ENCODE measurements around the gene TRIM63. TPM values are rescaled to one million over a fixed set of nuclear protein-coding genes. Genes with fewer than 3 reads are reported as not detected.

Gene TRIM63
- total RNA-seq, 2 experiments from 2014 or later: not detected

- Mint-ChIP-seq H3K9me3 (no peaks in the 10 kb centered on the region), H3K36me3 (no peaks in the 10 kb centered on the region), H3K4me3 (no peak within 1 kb of the TSS), H3K4me1 (peaks cover 15% of the 10 kb centered on the region), H3K27me3 (peaks cover 7% of the 10 kb centered on the region), H3K27ac (no peak within 1 kb of the TSS)
- DNase-seq (no peak), ATAC-seq (ENCODE audit: low read depth) (no peak)
- POLR2A ChIA-PET: interaction anchor here (0.8 kb wide), 1 partner anchor 126 kb away, joined by 3 read pairs; no protein-coding TSS in a partner anchor
These were observed 45.6 kb downstream of the TRIM63 start, which contains the start of gene EXTL1 for GRCh38 chr1:26021647-26022403. EXTL1 (plus strand) TSS chr1:26021775; CDS start chr1:26022647, 872 bp downstream.

GRCh38 chr1:26020941-26021646 lies 46.3 kb downstream of the TRIM63 start:
- H3K36me3 Mint-ChIP-seq: no peaks in the 10 kb centered on the region
- POLR2A ChIA-PET: no interaction called here
- no peak for ATAC-seq (ENCODE audit: low read depth)
- H3K4me3 Mint-ChIP-seq: no peak overlapping the region
- no peak for DNase-seq
- H3K4me1 Mint-ChIP-seq: peaks cover 20% of the 10 kb centered on the region
- peaks cover 7% of the 10 kb centered on the region for H3K27me3 Mint-ChIP-seq
- H3K27ac Mint-ChIP-seq: no peak overlapping the region
- no peaks in the 10 kb centered on the region for H3K9me3 Mint-ChIP-seq

DNA sequence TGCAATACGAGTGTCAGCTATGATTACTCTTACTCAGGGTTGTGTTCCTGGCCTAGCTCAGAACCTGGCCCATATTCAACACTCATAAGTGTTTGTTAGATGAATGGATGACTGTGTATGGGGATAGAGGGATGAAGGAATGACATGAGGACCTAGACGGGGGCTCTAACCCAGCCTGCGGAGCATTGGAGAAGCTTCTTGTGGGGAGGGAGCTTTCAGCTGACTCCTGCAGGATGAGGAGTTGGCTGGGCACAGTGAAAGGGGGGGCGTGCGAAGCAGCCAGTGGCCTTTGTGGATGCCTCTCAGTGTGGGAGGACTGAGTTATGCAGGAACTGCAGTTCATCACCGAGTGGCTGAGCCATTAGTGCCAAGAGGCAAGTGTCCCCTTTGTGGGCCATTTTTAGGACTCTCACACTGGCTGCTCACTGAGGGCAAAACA lies 47.1 kb downstream of the TRIM63 start:
- Mint-ChIP-seq H3K9me3 (no peaks in the 10 kb centered on the region), H3K27ac (no peak overlapping the region), H3K4me3 (no peak overlapping the region), H3K4me1 (peaks cover 20% of the 10 kb centered on the region), H3K27me3 (peaks cover 7% of the 10 kb centered on the region), H3K36me3 (no peaks in the 10 kb centered on the region)
- ATAC-seq (ENCODE audit: low read depth): no peak
- DNase-seq: no peak
- POLR2A ChIA-PET: interaction anchor here (1.3 kb wide), 1 partner anchor 125 kb away, joined by 3 read pairs; no protein-coding TSS in a partner anchor

DNA sequence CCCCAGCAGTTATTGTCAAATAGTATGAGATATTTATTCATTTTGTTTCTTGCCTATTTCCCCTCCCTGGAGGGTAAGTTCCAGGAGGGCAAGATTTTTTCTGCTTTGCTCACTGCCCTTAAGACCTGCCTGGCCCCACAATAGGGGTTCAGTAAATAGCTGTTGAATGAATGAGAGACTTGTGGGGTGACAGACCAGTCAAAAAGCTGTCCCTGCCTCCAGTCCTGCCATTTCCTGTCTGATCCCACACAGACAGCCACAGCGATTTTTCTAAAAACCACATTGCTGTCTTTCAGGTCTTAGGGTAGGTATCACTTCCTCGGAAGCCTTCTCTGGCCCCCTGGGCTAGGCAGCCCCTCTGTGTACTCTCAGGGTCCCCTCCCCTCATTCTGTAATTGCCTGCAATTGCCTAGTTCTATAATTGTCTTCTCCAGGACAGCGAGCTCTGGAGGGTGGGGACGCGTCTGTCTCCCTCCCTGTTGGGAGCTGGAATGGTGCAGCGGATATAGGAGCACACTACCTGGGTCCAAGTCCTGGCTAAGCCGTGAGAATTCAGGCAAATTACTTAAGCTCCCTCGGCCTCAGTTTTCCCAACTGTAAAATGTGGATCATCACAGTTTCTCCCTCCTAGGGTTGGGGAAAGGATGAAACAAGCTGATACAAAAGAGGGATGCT lies 47.7 kb downstream of the TRIM63 start:
- ATAC-seq (ENCODE audit: low read depth) (peak; percentile 44), DNase-seq (no peak)
- H3K27me3 Mint-ChIP-seq: peaks cover 7% of the 10 kb centered on the region
- no peaks in the 10 kb centered on the region for H3K36me3 Mint-ChIP-seq
- no peaks in the 10 kb centered on the region for H3K9me3 Mint-ChIP-seq
- peaks cover 20% of the 10 kb centered on the region for H3K4me1 Mint-ChIP-seq
- H3K27ac Mint-ChIP-seq: no peak overlapping the region
- peak overlapping the region; percentile 1 for H3K4me3 Mint-ChIP-seq
- POLR2A ChIA-PET: interaction anchor here (0.5 to 1.3 kb wide), 2 partner anchors 26 to 124 kb away, joined by 3 read pairs; no protein-coding TSS in a partner anchor

GRCh38 chr1:26017606-26018005 lies 49.8 kb downstream of the TRIM63 start:
- H3K27me3 Mint-ChIP-seq: peaks cover 7% of the 10 kb centered on the region
- POLR2A ChIA-PET: interaction anchor here (0.6 to 1.0 kb wide), 3 partner anchors 118 to 587 kb away, joined by 3 read pairs; partner anchors contain the start of gene MACO1
- no peaks in the 10 kb centered on the region for H3K36me3 Mint-ChIP-seq
- no peak overlapping the region for H3K27ac Mint-ChIP-seq
- no peak for ATAC-seq (ENCODE audit: low read depth)
- no peak overlapping the region for H3K4me3 Mint-ChIP-seq
- no peaks in the 10 kb centered on the region for H3K9me3 Mint-ChIP-seq
- DNase-seq: no peak
- H3K4me1 Mint-ChIP-seq: peaks cover 20% of the 10 kb centered on the region

- peaks cover 20% of the 10 kb centered on the region for H3K4me1 Mint-ChIP-seq
- POLR2A ChIA-PET: interaction anchor here (1.0 kb wide), 1 partner anchor 122 kb away, joined by 3 read pairs; no protein-coding TSS in a partner anchor
- H3K27ac Mint-ChIP-seq: peak overlapping the region; percentile 38
- no peaks in the 10 kb centered on the region for H3K36me3 Mint-ChIP-seq
- no peak overlapping the region for H3K4me3 Mint-ChIP-seq
- H3K9me3 Mint-ChIP-seq: no peaks in the 10 kb centered on the region
- no peak for DNase-seq
- H3K27me3 Mint-ChIP-seq: peaks cover 7% of the 10 kb centered on the region
- ATAC-seq (ENCODE audit: low read depth): peak; percentile 61
These were observed 50.4 kb downstream of the TRIM63 start for GRCh38 chr1:26016953-26017545.

DNA sequence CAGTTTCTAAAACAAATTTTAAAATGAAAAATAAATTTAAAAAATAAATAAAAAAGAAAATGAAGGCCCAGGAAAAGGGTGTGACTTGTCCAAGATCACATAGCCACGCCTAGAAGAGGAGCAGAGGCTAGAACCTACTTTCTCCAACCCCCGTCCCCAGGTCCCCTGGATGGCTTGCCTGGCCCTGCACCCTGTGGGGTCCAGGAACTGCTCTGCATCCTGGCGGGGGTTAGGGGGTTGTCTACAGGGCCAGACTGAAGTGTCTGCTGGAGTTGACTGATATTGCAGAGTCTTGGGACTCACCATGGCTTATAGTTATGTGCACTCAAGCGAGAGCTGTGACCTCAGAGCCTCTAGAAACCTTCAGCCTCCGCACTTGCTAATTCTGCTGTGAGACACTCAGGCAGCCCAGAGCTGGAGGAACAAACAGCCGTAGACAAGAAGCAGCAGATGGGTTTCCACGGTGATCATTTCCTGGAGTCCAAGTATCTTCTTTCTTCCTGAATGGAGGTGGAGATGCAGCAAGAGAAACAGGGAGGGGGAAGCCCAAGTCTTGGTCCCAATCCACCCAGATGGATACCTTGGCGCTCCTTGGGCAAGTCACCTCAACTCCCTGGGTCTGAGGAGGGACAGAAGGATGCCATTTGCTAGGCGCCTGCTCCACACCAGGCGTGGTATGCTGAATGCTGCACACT lies 51.0 kb downstream of the TRIM63 start:
- Mint-ChIP-seq H3K27ac (no peak overlapping the region), H3K27me3 (peaks cover 4% of the 10 kb centered on the region), H3K4me1 (peaks cover 20% of the 10 kb centered on the region), H3K9me3 (no peaks in the 10 kb centered on the region), H3K36me3 (no peaks in the 10 kb centered on the region), H3K4me3 (no peak overlapping the region)
- POLR2A ChIA-PET: interaction anchor here (1.0 kb wide), 1 partner anchor 121 kb away, joined by 3 read pairs; no protein-coding TSS in a partner anchor
- no peak for ATAC-seq (ENCODE audit: low read depth)
- no peak for DNase-seq

DNA sequence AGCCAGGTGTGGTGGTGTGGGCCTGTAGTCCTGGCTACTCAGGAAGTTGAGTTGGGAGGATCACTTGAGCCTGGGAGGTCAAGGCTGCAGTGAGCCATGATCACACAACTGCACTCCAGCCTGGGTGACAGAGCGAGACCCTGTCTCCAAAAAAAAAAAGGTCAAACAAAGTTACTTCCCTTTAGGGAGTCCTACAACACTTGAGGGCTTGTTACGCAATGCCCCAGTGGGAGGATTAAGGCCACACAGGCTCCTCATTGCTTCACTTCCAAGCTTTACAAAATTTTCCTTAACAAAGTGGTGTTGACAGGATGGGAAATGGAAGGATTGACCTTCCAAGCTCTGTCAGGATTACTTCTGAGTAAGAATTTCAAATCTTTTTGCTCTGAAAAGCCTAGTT lies 52.1 kb downstream of the TRIM63 start:
- DNase-seq (no peak), ATAC-seq (ENCODE audit: low read depth) (no peak)
- peaks cover 4% of the 10 kb centered on the region for H3K27me3 Mint-ChIP-seq
- POLR2A ChIA-PET: no interaction called here
- no peak overlapping the region for H3K4me3 Mint-ChIP-seq
- H3K27ac Mint-ChIP-seq: no peak overlapping the region
- H3K4me1 Mint-ChIP-seq: peaks cover 19% of the 10 kb centered on the region
- H3K9me3 Mint-ChIP-seq: no peaks in the 10 kb centered on the region
- no peaks in the 10 kb centered on the region for H3K36me3 Mint-ChIP-seq

GRCh38 chr1:26014179-26014578 lies 53.3 kb downstream of the TRIM63 start:
- Mint-ChIP-seq H3K27me3 (no peaks in the 10 kb centered on the region), H3K9me3 (no peaks in the 10 kb centered on the region), H3K27ac (no peak overlapping the region), H3K4me1 (peaks cover 9% of the 10 kb centered on the region), H3K4me3 (no peak overlapping the region), H3K36me3 (no peaks in the 10 kb centered on the region)
- ATAC-seq (ENCODE audit: low read depth): no peak
- DNase-seq: no peak
- POLR2A ChIA-PET: no interaction called here

GRCh38 chr1:26012864-26013263 lies 54.6 kb downstream of the TRIM63 start:
- POLR2A ChIA-PET: no interaction called here
- Mint-ChIP-seq H3K27me3 (no peaks in the 10 kb centered on the region), H3K4me3 (no peak overlapping the region), H3K36me3 (no peaks in the 10 kb centered on the region), H3K4me1 (peaks cover 9% of the 10 kb centered on the region), H3K27ac (no peak overlapping the region), H3K9me3 (no peaks in the 10 kb centered on the region)
- DNase-seq: no peak
- ATAC-seq (ENCODE audit: low read depth): no peak

GRCh38 chr1:26010825-26011224 lies 56.6 kb downstream of the TRIM63 start:
- no peak for DNase-seq
- ATAC-seq (ENCODE audit: low read depth): no peak
- POLR2A ChIA-PET: no interaction called here
- Mint-ChIP-seq H3K4me1 (no peaks in the 10 kb centered on the region), H3K36me3 (no peaks in the 10 kb centered on the region), H3K27ac (no peak overlapping the region), H3K4me3 (no peak overlapping the region), H3K9me3 (no peaks in the 10 kb centered on the region), H3K27me3 (peaks cover 7% of the 10 kb centered on the region)

DNA sequence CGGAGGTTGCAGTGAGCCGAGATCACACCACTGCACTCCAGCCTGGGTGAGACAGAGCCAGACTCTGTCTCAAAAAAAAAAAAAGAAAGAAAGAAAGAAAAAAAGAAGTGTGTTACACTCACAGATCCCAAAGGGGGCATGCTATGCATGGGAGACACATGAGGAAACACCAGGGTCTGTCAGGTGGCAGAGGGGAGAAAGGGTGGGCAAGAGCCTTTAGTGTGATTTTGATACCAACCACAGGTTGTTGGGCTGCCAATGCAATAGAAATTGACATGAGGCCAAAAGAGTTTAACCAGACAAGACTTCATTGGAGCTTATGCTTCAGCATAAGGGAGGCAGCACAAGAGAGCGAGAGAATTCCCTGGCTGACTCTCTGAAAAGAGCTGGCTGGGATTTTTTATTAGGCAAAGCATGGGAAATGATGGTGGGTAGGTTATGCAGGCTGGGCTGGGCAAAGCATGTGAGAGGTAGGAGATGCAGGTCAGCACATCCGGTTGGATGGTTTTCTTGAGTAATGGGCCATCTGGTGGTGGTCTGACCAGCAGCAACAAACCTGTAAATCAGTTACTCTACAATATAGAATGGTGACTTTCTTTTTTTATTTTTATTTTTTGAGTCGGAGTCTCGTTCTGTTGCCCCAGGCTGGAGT lies 57.5 kb downstream of the TRIM63 start:
- Mint-ChIP-seq H3K36me3 (no peaks in the 10 kb centered on the region), H3K4me1 (no peaks in the 10 kb centered on the region), H3K27ac (no peak overlapping the region), H3K4me3 (no peak overlapping the region), H3K27me3 (peaks cover 7% of the 10 kb centered on the region), H3K9me3 (no peaks in the 10 kb centered on the region)
- DNase-seq: no peak
- ATAC-seq (ENCODE audit: low read depth): no peak
- POLR2A ChIA-PET: no interaction called here

Data from activated naive CD8-positive, alpha-beta T cell treated with anti-CD3 and anti-CD28 coated beads, Interleukin-2, amount 10 ng/mL, durations not matched to agents 7 days and 5 days (primary cell).